ENCODE results near the gene MAMDC4. TPM values are rescaled to one million over a fixed set of nuclear protein-coding genes. Genes with fewer than 3 reads are reported as not detected.

Gene MAMDC4
- total and polyA plus RNA-seq, 2 of the 13 experiments (the other 11 are each of a cell fraction or from before 2014, with no cell fraction given), result 6.0 to 6.8 TPM

GRCh38 chr9:136882109-136882946 is 30.2 kb downstream of the MAMDC4 start (continued):
- peak; percentile 74; the same call in 1 of the 2 replicates for TF ChIP-seq ZHX2 (IDR thresholded peaks at IDR 0.05; ENCODE audit: low read depth)
- TF ChIP-seq ZHX2 (CRISPR knock-in tag; IDR thresholded peaks at IDR 0.05; ENCODE audit: borderline replicate concordance), result no peak
- TF ChIP-seq ZNF784 (CRISPR knock-in tag; IDR thresholded peaks at IDR 0.05; ENCODE audit: borderline replicate concordance), result 0 out of 2 replicates have a peak, but pooled peaks have one; percentile 16
- TF ChIP-seq DMAP1 (CRISPR knock-in tag; IDR thresholded peaks at IDR 0.05), result peak; percentile 77
- TF ChIP-seq ZNF720 (CRISPR knock-in tag; IDR thresholded peaks at IDR 0.05), result no peak
- TF ChIP-seq ZNF383 (CRISPR knock-in tag; IDR thresholded peaks at IDR 0.05; ENCODE audit: borderline replicate concordance), result no peak
- TF ChIP-seq SOX5 (CRISPR knock-in tag; IDR thresholded peaks at IDR 0.05; ENCODE audit: borderline replicate concordance), result peak; percentile 79; the same call in 1 of the 2 replicates
- no peak for TF ChIP-seq ZNF7 (CRISPR knock-in tag; IDR thresholded peaks at IDR 0.05)
- no peak for TF ChIP-seq REXO4 (CRISPR knock-in tag; IDR thresholded peaks at IDR 0.05; ENCODE audit: borderline replicate concordance)
- peak; percentile 70; the same call in 1 of the 2 replicates for TF ChIP-seq YEATS4 (CRISPR knock-in tag; IDR thresholded peaks at IDR 0.05; ENCODE audit: borderline replicate concordance)
- peak; percentile 70 for TF ChIP-seq ZSCAN25 (CRISPR knock-in tag; IDR thresholded peaks at IDR 0.05)
- no peak for TF ChIP-seq CSRNP2 (CRISPR knock-in tag; conservative IDR thresholded peaks at IDR 0.05; ENCODE audit: low read depth)
- peak; percentile 8; the same call in 1 of the 2 replicates for TF ChIP-seq GTF3A (CRISPR knock-in tag; conservative IDR thresholded peaks at IDR 0.05)
- no peak for TF ChIP-seq SALL2 (CRISPR knock-in tag; IDR thresholded peaks at IDR 0.05)
- no peak for TF ChIP-seq ATM (IDR thresholded peaks at IDR 0.05; ENCODE audit: borderline replicate concordance)
- TF ChIP-seq ZNF24 (IDR thresholded peaks at IDR 0.05), result no peak
- peak; percentile 86; the same call in 1 of the 2 replicates for TF ChIP-seq ZMAT3 (CRISPR knock-in tag; conservative IDR thresholded peaks at IDR 0.05)
- no peak for TF ChIP-seq ZNF468 (CRISPR knock-in tag; IDR thresholded peaks at IDR 0.05)
- 0 out of 2 replicates have a peak, but pooled peaks have one; percentile 62 for TF ChIP-seq RCOR2 (CRISPR knock-in tag; IDR thresholded peaks at IDR 0.05)
- TF ChIP-seq NPAS2 (CRISPR knock-in tag; IDR thresholded peaks at IDR 0.05; ENCODE audit: borderline replicate concordance), result no peak
- peak; percentile 84 for TF ChIP-seq RXRB (CRISPR knock-in tag; IDR thresholded peaks at IDR 0.05; ENCODE audit: borderline replicate concordance)
- TF ChIP-seq RBAK (CRISPR knock-in tag; IDR thresholded peaks at IDR 0.05), result no peak
- no peak for TF ChIP-seq TEAD2 (CRISPR knock-in tag; IDR thresholded peaks at IDR 0.05)
